Measurements from ENCODE around the gene DMD. TPM values are rescaled to one million over a fixed set of nuclear protein-coding genes. Genes with fewer than 3 reads are reported as not detected.

DMD gene
- total and polyA plus RNA-seq, 12 donors, result 28.5 to 228 (median 168) TPM

GRCh38 chrX:32496671-32497070 lies 714.7 kb downstream of the DMD start:
- H3K27ac ChIP-seq, result no peak overlapping the region
- no peak for ATAC-seq
- no peaks in the 10 kb centered on the region for H3K36me3 ChIP-seq
- H3K27me3 ChIP-seq, result peaks cover 0 to 19% (median 0%) of the 10 kb centered on the region in 7 donors
- WGBS, 2 donors, result 86 to 87% methylated on average over 6 of the region's 6 CpGs
- intact Hi-C loops (cut with DNase I), result no loop called here
- no peaks in the 10 kb centered on the region for H3K9me3 ChIP-seq
- no peak for DNase-seq
- no peaks in the 10 kb centered on the region for H3K4me1 ChIP-seq
- no peak for TF ChIP-seq CTCF (IDR thresholded peaks at IDR 0.05)
- no peak overlapping the region for H3K4me3 ChIP-seq

- Histone ChIP-seq H3K27me3 (peaks cover 0 to 13% (median 0%) of the 10 kb centered on the region in 7 donors), H3K36me3 (peaks cover 0 to 3% (median 0%) of the 10 kb centered on the region in 9 donors), H3K4me3 (no peak overlapping the region), H3K27ac (no peak overlapping the region), H3K4me1 (no peaks in the 10 kb centered on the region), H3K9me3 (no peaks in the 10 kb centered on the region)
- ATAC-seq (no peak), DNase-seq (no peak)
- intact Hi-C loops (cut with DNase I), result no loop called here
- no peak for TF ChIP-seq CTCF (IDR thresholded peaks at IDR 0.05)
Measured at GRCh38 chrX:32495855-32496254, 715.5 kb downstream of the DMD start.

GRCh38 chrX:32489125-32489524 lies 722.2 kb downstream of the DMD start:
- H3K4me3 ChIP-seq, result no peak overlapping the region
- H3K27ac ChIP-seq, result no peak overlapping the region
- ATAC-seq (no peak), DNase-seq (no peak)
- peaks cover 0 to 16% (median 0%) of the 10 kb centered on the region in 9 donors for H3K36me3 ChIP-seq
- intact Hi-C loops (cut with DNase I), result no loop called here
- H3K27me3 ChIP-seq, result peaks cover 0 to 7% (median 0%) of the 10 kb centered on the region in 7 donors
- TF ChIP-seq CTCF (IDR thresholded peaks at IDR 0.05), result no peak
- 79% methylated on average over 3 of the region's 3 CpGs for WGBS, 2 donors
- H3K4me1 ChIP-seq, result no peaks in the 10 kb centered on the region
- H3K9me3 ChIP-seq, result no peaks in the 10 kb centered on the region

- no peaks in the 10 kb centered on the region for H3K4me1 ChIP-seq
- no peak for DNase-seq
- H3K9me3 ChIP-seq, result no peaks in the 10 kb centered on the region
- peaks cover 0 to 3% (median 0%) of the 10 kb centered on the region in 7 donors for H3K27me3 ChIP-seq
- intact Hi-C loops (cut with DNase I), result no loop called here
- H3K36me3 ChIP-seq, result peaks cover 0 to 4% (median 0%) of the 10 kb centered on the region in 9 donors
- H3K4me3 ChIP-seq, result no peak overlapping the region
- WGBS, 2 donors, result 47 to 52% methylated on average over 3 of the region's 3 CpGs
- no peak overlapping the region for H3K27ac ChIP-seq
- no peak for ATAC-seq
- TF ChIP-seq CTCF (IDR thresholded peaks at IDR 0.05), result peak in 4 of 9 donors; percentile 11 to 26 (median 22)
Measured at GRCh38 chrX:32483534-32484136, 727.7 kb downstream of the DMD start.
